ENCODE data around the gene FAM229B.

- TF ChIP-seq PHF8 (conservative IDR thresholded peaks at IDR 0.05; ENCODE audit: low read depth, low read length) (no peak), POLR2AphosphoS5 (IDR thresholded peaks at IDR 0.05; ENCODE audit: low read depth, low read length) (no peak), ZNF274 (IDR thresholded peaks at IDR 0.05; ENCODE audit: borderline replicate concordance, extremely low read depth, low read length) (no peak), RXRA (IDR thresholded peaks at IDR 0.05; ENCODE audit: insufficient read depth, low read depth, low read length) (no peak), POU5F1 (IDR thresholded peaks at IDR 0.05; ENCODE audit: low read depth, low read length) (no peak), KDM1A (IDR thresholded peaks at IDR 0.05; ENCODE audit: borderline replicate concordance, low read length) (no peak), SP1 (IDR thresholded peaks at IDR 0.05; ENCODE audit: low read depth, low read length) (no peak), MAX (IDR thresholded peaks at IDR 0.05) (no peak)
Measured at GRCh38 chr6:112144145-112144926, 56.9 kb downstream of the FAM229B start.

Data from H1 (cell line).